ENCODE results near the gene SDHB.

SDHB gene

GRCh38 chr1:17011092-17011438, 42.8 kb downstream of the SDHB start:
- DNase-seq: no peak

- no peak for DNase-seq
Observed at GRCh38 chr1:17009706-17010105, 44.1 kb downstream of the SDHB start.

DNA sequence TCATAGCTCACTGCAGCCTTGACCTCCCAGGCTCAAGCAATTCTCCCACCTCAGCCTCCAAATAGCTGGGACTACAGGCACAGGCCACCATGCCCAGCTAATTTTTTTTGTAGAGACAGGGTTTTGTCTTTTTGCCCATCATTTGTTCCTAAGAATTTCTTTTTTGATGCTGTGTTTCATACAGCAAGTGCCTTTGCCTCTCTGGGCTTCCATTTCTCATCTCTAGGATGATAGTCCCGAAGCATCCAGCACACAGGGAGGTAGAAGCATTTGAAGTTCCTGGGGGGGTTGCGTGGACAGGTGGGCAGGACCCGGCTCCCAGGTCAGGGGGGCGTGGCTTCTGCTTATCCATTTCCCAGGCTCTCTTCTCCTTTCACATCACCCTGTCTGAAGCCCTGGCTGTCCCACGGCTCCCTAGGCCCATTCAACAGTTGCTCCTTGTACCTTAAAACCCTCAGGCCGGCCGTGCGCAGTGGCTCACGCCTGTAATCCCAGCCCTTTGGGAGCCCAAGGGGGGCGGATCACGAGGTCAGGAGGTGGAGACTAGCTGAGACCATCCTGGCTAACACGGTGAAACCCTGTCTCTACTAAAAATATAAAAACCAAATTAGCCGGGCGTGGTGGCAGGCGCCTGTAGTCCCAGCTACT, 45.5 kb downstream of the SDHB start:
- DNase-seq: no peak

GRCh38 chr1:17007121-17007520, 46.7 kb downstream of the SDHB start:
- no peak for DNase-seq

GRCh38 chr1:17005365-17005740, 48.5 kb downstream of the SDHB start:
- no peak for DNase-seq

- no peak for DNase-seq
Observed at GRCh38 chr1:17004466-17005364, 49.1 kb downstream of the SDHB start.

DNA sequence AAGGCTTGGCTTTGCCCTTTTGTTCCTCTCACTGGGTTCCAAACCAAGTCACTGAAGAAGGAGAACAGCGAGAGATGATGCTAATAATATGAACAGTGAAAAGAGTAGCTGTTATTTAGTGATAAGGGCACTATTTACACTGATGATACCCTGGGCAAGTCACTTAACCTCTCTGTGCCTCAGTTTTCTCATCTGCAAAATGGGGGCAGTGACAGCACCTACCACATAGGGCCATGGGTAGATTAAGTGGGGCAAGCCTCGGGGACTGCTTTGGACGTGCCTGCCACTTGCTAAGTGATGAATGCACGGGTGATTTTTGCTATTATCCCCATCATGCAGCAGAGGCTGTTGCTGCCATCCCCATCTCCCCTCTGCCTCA, 51.3 kb downstream of the SDHB start:
- DNase-seq: no peak

GRCh38 chr1:17001760-17002523, 51.9 kb downstream of the SDHB start:
- no peak for DNase-seq

GRCh38 chr1:16999863-17000262, 54.0 kb downstream of the SDHB start:
- DNase-seq: no peak

DNA sequence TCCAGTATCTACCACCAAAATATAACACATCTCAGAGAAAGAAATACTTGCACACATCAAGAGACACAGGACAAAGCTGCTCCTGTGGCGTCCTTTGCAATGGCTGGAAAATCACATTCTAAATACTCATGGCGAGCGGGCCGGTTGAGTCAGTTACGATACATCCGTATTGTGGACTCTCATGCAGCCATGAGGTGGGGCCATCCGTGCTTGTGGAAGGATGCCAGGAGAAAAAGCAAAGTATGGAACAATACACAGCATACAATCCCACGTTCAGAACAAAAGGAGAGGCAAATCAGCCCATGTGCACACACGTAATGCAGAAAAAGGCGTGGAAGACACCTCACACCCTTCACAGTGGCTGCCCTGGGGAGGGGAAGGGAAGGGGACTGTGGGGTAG, 55.2 kb downstream of the SDHB start:
- no peak for DNase-seq

DNA sequence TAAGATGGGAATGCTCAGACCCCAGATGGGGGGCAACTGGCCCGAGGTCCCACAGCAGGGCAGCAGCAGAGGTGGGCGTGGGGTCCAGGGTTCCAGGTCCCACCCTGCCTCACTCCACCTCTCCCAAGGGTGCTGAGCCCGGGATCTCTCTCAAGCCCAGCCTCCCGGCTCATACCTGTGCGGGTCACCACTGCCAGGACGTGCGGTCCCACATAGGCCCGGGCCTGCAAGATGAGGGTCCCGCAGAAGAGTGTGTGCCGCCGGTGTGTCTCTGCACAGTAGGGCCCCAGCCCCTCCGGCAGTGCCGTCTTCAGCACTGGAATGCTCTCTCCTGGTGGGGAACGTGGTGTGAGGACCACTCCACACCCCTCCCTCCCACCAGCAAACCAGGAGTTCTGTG, 57.0 kb downstream of the SDHB start:
- no peak for DNase-seq

GRCh38 chr1:16993521-16994038, 60.3 kb downstream of the SDHB start:
- DNase-seq: no peak

DNA sequence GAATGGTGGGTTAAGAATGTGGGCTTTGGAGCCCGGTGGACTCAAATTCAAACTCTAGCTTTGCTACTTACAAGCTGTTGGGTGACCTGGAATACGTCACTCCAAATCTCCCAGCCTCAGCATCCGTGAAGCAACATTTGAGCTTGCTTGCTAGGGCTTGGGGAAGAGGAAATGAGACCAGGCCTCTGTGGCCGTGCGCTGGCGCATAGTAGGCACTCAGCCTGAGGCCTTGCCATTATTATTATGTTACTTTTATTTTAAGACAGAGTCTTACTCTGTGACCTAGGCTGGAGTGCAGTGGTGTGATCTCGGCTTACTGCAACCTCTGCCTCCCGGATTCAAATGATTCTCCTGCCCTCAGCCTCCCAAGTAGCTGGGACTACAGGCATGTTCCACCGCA, 61.2 kb downstream of the SDHB start:
- no peak for DNase-seq

GRCh38 chr1:16992102-16992501, 61.7 kb downstream of the SDHB start:
- DNase-seq: no peak

DNA sequence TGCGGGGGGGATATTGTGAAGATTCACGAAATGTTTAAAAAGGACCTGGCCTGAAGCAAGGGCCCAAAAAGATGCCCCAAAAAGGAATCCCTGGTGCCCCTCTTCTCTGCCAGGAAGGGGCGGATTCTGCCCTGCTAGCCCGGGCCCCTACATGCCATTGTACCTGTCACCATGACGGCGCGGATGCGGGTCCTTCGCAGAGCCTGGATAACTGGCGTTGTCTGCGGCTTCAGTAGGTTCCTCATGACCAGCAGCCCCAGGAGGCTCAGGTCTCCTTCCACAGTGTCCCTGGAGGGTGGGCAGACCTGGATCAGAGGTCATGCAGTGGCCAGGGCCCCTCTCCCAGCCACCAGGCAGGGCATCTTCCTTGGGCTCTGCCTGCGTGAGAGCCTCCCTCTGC, 62.3 kb downstream of the SDHB start:
- no peak for DNase-seq

DNA sequence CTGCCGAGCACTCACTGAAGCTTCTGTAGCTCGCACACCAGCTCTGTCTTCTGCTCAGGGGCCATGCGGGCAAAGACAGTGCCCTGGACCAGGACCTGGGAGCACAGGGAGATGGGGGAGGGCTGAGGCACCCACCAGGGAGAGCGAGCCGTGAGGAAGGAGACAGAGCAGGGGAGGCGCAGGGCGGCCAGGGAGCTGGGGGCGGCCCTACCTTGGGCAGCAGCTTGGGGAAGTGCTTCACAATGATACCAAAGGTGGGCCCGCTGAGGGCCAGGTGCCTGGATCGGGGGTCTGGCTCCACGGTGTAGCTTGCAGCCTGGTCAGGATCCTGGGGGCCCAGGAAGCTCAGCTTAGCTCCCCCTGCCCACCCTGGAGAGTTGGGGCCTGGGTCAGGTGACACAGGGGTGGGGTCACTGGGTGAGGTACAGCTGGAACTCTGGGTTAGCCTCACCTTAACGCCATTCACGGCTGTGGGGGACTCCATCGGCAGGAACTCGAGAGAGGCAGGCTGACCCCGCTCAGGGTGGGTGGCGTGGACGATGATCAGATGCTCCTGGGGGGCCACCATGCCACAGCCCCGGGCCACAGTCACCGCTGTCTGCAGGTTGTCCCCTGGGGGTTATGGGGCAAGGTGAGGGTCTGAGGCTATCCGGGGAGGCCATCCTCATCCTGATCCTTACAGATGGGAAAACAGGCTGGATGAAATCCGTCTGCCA, 64.0 kb downstream of the SDHB start:
- no peak for DNase-seq

DNA sequence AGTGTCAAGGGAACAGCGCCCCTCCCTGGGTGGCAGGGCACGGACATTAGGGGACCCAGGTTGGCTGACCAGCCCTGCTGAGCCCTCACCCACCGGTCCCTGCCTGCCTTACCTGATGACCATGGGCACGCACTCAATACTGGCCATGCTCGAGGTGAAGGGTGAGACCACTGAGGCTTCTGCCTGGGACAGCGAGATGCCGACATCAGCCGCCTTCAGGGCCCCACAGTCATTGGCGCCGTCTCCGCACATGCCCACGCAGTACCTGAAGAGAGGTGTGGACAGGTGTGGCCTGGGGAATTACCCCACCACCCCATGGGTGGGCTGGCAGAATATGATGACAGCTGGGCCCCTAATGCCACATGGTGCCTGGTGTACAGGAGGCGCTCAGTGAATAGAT, 65.6 kb downstream of the SDHB start:
- DNase-seq: no peak

GRCh38 chr1:16986962-16987361, 66.9 kb downstream of the SDHB start:
- no peak for DNase-seq

- no peak for DNase-seq
Observed at GRCh38 chr1:16986560-16986959, 67.3 kb downstream of the SDHB start.

DNA sequence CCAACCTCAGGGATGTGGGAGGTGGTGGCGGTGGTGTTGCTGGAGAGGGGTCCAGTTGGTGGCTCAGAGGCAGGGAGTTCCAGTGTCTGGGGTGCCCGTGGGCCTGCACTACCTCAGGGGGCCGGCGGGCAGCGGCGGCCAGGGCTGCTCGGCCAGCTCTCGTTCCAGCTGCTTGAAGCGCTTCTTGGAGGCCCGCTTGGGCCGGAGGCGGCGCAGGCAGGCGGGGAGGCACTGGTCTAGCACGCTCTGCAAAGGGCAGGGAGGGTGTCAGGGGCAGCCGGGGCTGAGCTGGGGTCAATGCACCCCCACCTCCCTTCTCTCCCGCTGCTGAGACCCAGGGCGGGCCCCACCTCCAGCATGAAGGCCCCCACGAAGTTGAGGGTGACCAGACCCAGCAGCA, 67.7 kb downstream of the SDHB start:
- DNase-seq: no peak

DNA sequence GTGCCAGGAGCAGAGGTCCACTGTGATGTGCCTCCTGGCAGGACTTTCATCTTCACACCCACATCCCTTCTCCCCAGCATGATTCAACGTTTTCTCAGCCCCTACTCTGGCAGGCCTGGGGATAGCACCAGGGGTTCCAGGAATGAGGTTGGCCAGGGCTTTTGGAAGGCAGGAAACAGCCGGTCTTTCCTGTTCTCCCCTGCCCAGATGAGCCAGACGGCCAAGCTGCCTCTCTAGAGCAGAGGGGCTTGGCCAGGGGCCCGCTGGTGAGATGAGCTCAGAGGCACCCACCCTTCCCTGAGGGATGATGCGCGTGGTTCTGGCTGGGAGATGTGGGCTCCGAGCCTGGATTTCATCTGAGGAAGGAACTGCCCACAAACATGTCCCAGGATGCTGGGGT, 69.1 kb downstream of the SDHB start:
- no peak for DNase-seq

- DNase-seq: no peak
Observed at GRCh38 chr1:16983649-16984048, 70.2 kb downstream of the SDHB start.

- no peak for DNase-seq
Observed at GRCh38 chr1:16982902-16983301, 70.9 kb downstream of the SDHB start.
